ENCODE results near the gene ALPI. TPM values are rescaled to one million over a fixed set of nuclear protein-coding genes. Genes with fewer than 3 reads are reported as not detected.

Gene ALPI
- total RNA-seq, 1 experiment from 2014 or later = not detected

DNA sequence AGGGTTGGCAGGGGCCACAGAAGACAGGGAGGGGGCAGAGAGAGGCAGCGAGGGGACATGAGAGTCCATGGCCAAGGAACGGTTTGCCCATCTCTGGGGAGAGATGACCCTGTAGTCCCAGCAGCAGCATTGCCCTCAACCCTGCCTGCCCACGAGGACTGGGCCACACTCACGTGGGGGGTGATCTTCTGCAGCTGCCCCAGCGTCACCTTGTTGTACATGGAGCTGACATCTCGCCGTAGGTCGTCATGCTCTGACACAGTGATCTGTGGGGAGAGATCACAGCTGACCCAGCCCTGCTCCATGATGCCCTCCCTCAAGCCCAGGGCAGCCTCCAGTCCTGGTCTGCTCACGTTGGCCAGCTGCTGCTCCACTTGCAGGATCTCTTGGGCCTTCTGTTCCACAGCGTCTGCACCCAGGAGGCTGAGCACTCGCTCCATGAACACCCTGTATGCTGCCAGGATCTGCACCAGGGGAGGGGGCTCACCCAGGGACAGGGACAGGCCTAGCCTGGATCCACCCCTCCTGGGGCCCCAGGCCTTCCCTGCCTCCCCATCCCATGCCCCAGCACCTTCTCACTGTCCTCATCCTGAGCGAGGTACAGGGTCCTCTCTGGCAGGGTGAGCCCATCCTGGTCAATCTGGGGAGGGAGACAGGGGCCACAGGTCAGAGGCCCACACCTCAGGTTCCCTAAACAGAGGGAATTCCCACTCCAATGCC lies 28.8 kb downstream of the ALPI start:
- ChIA-PET POLR2A (interaction anchor here (0.6 kb wide), 1 partner anchor 20 kb away, joined by 4 read pairs; no protein-coding TSS in a partner anchor), CTCF (no interaction called here)
- BruUV-seq (replicated peaks) = no TSS peak
- H3K27ac Mint-ChIP-seq (ENCODE audit: low read depth, unreplicated experiment) = no peak overlapping the region
- H3K4me1 Mint-ChIP-seq (ENCODE audit: insufficient read depth, unreplicated experiment) = no peaks in the 10 kb centered on the region
- no peak for TF ChIP-seq CTCF (IDR thresholded peaks at IDR 0.05; ENCODE audit: unreplicated experiment)
- H3K9me3 Mint-ChIP-seq (ENCODE audit: unreplicated experiment) = no peaks in the 10 kb centered on the region
- no peak for DNase-seq (ENCODE audit: unreplicated experiment)
- peaks cover 33% of the 10 kb centered on the region for H3K27me3 Mint-ChIP-seq (ENCODE audit: insufficient read depth, unreplicated experiment)
- no peaks in the 10 kb centered on the region for H3K36me3 Mint-ChIP-seq (ENCODE audit: insufficient read depth, unreplicated experiment)
- no peak overlapping the region for H3K4me3 Mint-ChIP-seq (ENCODE audit: unreplicated experiment)
- intact Hi-C loops (cut with micrococcal nuclease) = no loop called here

DNA sequence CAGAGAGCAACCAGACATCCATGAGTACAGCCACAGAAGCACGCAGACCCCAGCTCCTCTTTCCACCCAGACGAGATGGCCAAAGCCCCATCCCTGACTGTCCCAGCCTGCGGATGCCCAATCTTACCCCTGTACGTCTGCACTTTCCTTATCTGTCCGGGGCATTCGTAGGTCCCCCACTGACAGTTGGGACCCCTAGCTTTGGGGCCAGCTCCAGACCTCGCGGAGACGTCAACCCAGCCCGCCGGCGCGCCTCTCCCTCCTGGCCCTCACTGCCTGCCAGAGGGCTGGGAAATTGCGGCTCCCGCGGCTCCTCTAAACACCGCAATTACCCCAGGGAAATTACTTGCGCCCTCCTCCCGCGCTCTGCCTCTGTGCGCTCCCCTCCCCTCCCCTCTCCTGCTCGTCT lies 29.4 kb downstream of the ALPI start:
- no peak overlapping the region for H3K4me3 Mint-ChIP-seq (ENCODE audit: unreplicated experiment)
- no peak for DNase-seq (ENCODE audit: unreplicated experiment)
- POLR2A ChIA-PET = no interaction called here
- CTCF ChIA-PET = no interaction called here
- no peak for TF ChIP-seq CTCF (IDR thresholded peaks at IDR 0.05; ENCODE audit: unreplicated experiment)
- H3K9me3 Mint-ChIP-seq (ENCODE audit: unreplicated experiment) = no peaks in the 10 kb centered on the region
- H3K36me3 Mint-ChIP-seq (ENCODE audit: insufficient read depth, unreplicated experiment) = no peaks in the 10 kb centered on the region
- peaks cover 33% of the 10 kb centered on the region for H3K27me3 Mint-ChIP-seq (ENCODE audit: insufficient read depth, unreplicated experiment)
- BruUV-seq (replicated peaks) = no TSS peak
- H3K4me1 Mint-ChIP-seq (ENCODE audit: insufficient read depth, unreplicated experiment) = no peaks in the 10 kb centered on the region
- intact Hi-C loops (cut with micrococcal nuclease) = no loop called here
- no peak overlapping the region for H3K27ac Mint-ChIP-seq (ENCODE audit: low read depth, unreplicated experiment)

DNA sequence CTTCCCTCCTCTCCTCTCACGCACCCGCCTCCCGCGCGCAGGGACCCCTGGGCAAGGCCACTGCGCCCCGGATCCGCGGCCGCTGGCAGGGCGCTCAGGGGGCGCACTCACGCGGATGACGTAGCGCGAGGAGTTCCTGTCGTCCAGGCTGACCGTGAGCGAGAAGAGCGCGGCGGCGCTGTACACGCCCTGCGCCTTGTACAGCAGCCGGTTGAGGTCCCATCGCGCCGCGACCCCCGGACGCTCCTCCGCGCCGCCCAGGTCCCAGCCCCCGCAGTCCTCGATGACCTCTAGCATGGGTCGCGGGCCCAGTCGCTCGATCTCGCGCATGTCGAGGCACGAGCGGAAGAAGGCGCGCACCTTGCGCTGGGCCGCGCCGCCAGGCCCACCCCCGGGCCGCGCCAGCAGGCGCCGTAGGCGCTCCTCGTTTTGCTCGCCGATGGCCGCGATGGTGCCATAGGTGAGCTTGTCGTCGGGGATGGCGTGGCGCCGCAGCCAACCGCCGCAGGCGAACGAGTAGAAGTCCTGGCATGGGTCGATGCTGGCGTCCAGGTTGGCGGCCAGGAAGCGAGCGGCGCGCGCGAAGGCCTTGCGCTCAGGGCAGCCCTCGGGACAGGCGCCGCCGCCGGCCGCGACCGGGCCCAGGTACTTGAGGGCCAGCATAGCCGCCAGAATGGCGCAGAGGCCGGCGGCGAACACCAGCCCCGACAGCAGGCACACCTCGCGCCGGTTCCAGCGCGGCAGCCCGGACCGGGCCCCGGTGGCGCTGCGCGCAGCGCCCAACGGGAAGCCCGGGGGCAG lies 30.0 kb downstream of the ALPI start:
- no peak for TF ChIP-seq CTCF (IDR thresholded peaks at IDR 0.05; ENCODE audit: unreplicated experiment)
- Mint-ChIP-seq H3K4me3 (ENCODE audit: unreplicated experiment) (no peak overlapping the region), H3K27me3 (ENCODE audit: insufficient read depth, unreplicated experiment) (peaks cover 28% of the 10 kb centered on the region), H3K36me3 (ENCODE audit: insufficient read depth, unreplicated experiment) (no peaks in the 10 kb centered on the region), H3K4me1 (ENCODE audit: insufficient read depth, unreplicated experiment) (no peaks in the 10 kb centered on the region), H3K9me3 (ENCODE audit: unreplicated experiment) (no peaks in the 10 kb centered on the region), H3K27ac (ENCODE audit: low read depth, unreplicated experiment) (no peak overlapping the region)
- intact Hi-C loops (cut with micrococcal nuclease) = no loop called here
- DNase-seq (ENCODE audit: unreplicated experiment) = no peak
- BruUV-seq (replicated peaks) = no TSS peak
- ChIA-PET CTCF (no interaction called here), POLR2A (no interaction called here)

DNA sequence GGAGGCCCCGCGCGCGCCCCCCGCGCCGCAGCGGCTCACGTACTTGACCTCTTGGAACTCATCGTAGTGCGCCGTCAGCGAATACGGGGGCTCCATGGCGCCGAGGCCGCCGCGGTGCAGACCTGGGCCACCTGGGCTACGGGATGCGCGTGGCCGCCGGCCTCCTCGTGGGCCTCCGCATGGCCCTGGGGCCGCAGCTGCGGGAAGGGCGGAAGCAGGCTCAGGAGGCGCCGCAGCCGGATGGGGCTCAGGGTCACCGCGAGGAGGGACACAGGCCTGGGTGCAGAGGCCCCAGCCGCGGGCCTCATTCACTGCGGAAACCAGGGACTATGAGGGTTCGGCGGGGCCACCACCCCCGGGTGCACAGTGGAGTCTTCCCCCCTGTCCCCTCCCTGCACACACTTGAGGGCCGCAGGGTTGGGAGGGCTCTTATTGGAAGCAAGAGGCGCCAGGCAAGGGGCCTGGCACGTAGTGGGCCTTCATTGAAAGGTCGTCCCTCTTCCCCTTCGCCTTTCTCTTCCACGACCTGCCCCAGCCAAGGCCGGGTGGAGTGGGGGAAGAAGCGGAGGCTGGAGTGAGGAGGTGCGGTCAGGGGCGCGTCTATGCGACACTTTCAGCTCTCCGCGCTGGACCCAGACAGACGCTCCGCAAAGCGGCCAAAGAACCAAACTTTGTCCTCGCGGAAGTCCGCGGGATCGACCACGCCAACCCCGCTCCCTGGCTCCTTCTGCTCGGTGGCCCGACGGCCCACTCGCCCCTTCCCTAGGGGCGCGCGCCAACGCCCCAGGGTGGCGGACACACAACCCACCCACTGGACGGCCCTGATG lies 30.8 kb downstream of the ALPI start:
- no peaks in the 10 kb centered on the region for H3K36me3 Mint-ChIP-seq (ENCODE audit: insufficient read depth, unreplicated experiment)
- ChIA-PET POLR2A (no interaction called here), CTCF (interaction anchor here (0.7 kb wide), 1 partner anchor 22 kb away, joined by 3 read pairs; no protein-coding TSS in a partner anchor)
- no peak overlapping the region for H3K4me3 Mint-ChIP-seq (ENCODE audit: unreplicated experiment)
- H3K27ac Mint-ChIP-seq (ENCODE audit: low read depth, unreplicated experiment) = no peak overlapping the region
- BruUV-seq (replicated peaks) = no TSS peak
- intact Hi-C loops (cut with micrococcal nuclease) = no loop called here
- H3K27me3 Mint-ChIP-seq (ENCODE audit: insufficient read depth, unreplicated experiment) = peaks cover 22% of the 10 kb centered on the region
- no peaks in the 10 kb centered on the region for H3K9me3 Mint-ChIP-seq (ENCODE audit: unreplicated experiment)
- TF ChIP-seq CTCF (IDR thresholded peaks at IDR 0.05; ENCODE audit: unreplicated experiment) = no peak
- no peaks in the 10 kb centered on the region for H3K4me1 Mint-ChIP-seq (ENCODE audit: insufficient read depth, unreplicated experiment)
- no peak for DNase-seq (ENCODE audit: unreplicated experiment)

Measured in MCF 10A (cell line).